GM21576 (cell line): ENCODE measurements around the gene DEDD2.

Source experiments
- ATAC-seq: cut with Tn5 transposase; IDR thresholded peaks from one replicate; pipeline ENCODE4 v1.9.1; 2021; ENCODE audit warnings: mild to moderate bottlenecking, moderate library complexity; ENCODE audit not compliant: unreplicated experiment

Gene DEDD2

GRCh38 chr19:42249149-42249750, 31.8 kb upstream of the DEDD2 start:
- ATAC-seq = no peak

- no peak for ATAC-seq
These were observed 31.0 kb upstream of the DEDD2 start for GRCh38 chr19:42248270-42249148.

- no peak for ATAC-seq
These were observed 30.2 kb upstream of the DEDD2 start for GRCh38 chr19:42247640-42248199.

GRCh38 chr19:42246922-42247639, 29.6 kb upstream of the DEDD2 start:
- no peak for ATAC-seq

- ATAC-seq = no peak
These were observed 28.9 kb upstream of the DEDD2 start for GRCh38 chr19:42246143-42246921.

- no peak for ATAC-seq
These were observed 27.8 kb upstream of the DEDD2 start for GRCh38 chr19:42245231-42245630.

- peak; percentile 30 for ATAC-seq
These were observed 27.1 kb upstream of the DEDD2 start for GRCh38 chr19:42244347-42245220.

GRCh38 chr19:42242512-42243409, 25.3 kb upstream of the DEDD2 start, which contains the start of gene GSK3A:
GSK3A (minus strand) TSS chr19:42242602; CDS start chr19:42242465, 137 bp downstream.
- ATAC-seq = peak; percentile 57

GRCh38 chr19:42242069-42242511, 24.6 kb upstream of the DEDD2 start:
- no peak for ATAC-seq

GRCh38 chr19:42241279-42241678, 23.8 kb upstream of the DEDD2 start:
- ATAC-seq = no peak

GRCh38 chr19:42239544-42240220, 22.2 kb upstream of the DEDD2 start:
- no peak for ATAC-seq

GRCh38 chr19:42235181-42235580, 17.7 kb upstream of the DEDD2 start:
- no peak for ATAC-seq

- no peak for ATAC-seq
These were observed 16.9 kb upstream of the DEDD2 start for GRCh38 chr19:42234364-42234763.

- no peak for ATAC-seq
These were observed 16.3 kb upstream of the DEDD2 start for GRCh38 chr19:42233678-42234292.

- no peak for ATAC-seq
These were observed 15.6 kb upstream of the DEDD2 start for GRCh38 chr19:42233106-42233505.

- no peak for ATAC-seq
These were observed 15.0 kb upstream of the DEDD2 start for GRCh38 chr19:42232435-42232834.

GRCh38 chr19:42230571-42230970, 13.1 kb upstream of the DEDD2 start:
- no peak for ATAC-seq
